A673 (cell line): ENCODE results near the gene IARS2. TPM values are rescaled to one million over a fixed set of nuclear protein-coding genes. Genes with fewer than 3 reads are reported as not detected.

Experiments used
- BruUV-seq: library from RNA; stranded (reverse); fragments of 400-500 nt; replicated peaks from 2 replicates; lab custom pipeline; 2021; lab: Mats Ljungman, UMichigan
- CTCF ChIA-PET: fragments of 300-600 bp; sonication (Branson Sonifier 250); formaldehyde crosslinking; loops from one replicate; lab custom pipeline; 2022; ENCODE audit warnings: antibody characterized with exemption; lab: Charles Lee
- POLR2A ChIA-PET: fragments of 300-600 bp; sonication (Branson Sonifier 250); formaldehyde crosslinking; loops from one replicate; lab custom pipeline; 2022; ENCODE audit warnings: antibody characterized with exemption; ENCODE audit not compliant: low non-redundant PET; lab: Charles Lee
- DNase-seq: peaks from one replicate; pipeline ENCODE4 v3.0.0-alpha.2; 2015; ENCODE audit warnings: low spot score
- H3K27ac ChIP-seq: fragments of 200-600 bp; sonication (generic); 2 replicates; pipeline ENCODE4 v1.5.1; 2016; ENCODE audit warnings: mixed run types, low read depth, mild to moderate bottlenecking, mixed read lengths, antibody characterized with exemption, low read length; ENCODE audit not compliant: poor library complexity, severe bottlenecking
- H3K27me3 ChIP-seq: fragments of 200-600 bp; sonication (generic); replicated peaks from 2 replicates; pipeline ENCODE4 v1.6.1; 2017; ENCODE audit warnings: mixed run types, low read depth, mild to moderate bottlenecking, mixed read lengths, antibody characterized with exemption, low read length; ENCODE audit not compliant: insufficient read depth, poor library complexity
- H3K36me3 ChIP-seq: fragments of 200-600 bp; sonication (generic); 2 replicates; pipeline ENCODE4 v1.6.1; 2016; ENCODE audit warnings: mixed run types, mild to moderate bottlenecking, mixed read lengths, antibody characterized with exemption, low read length; ENCODE audit not compliant: insufficient read depth, poor library complexity, severe bottlenecking
- H3K4me1 ChIP-seq: fragments of 200-600 bp; sonication (generic); 2 replicates; pipeline ENCODE4 v1.6.1; 2017; ENCODE audit warnings: mixed run types, mild to moderate bottlenecking, mixed read lengths, antibody characterized with exemption, low read length; ENCODE audit not compliant: insufficient read depth, poor library complexity, severe bottlenecking
- H3K4me3 ChIP-seq: fragments of 200-600 bp; sonication (generic); 2 replicates; pipeline ENCODE4 v1.5.1; 2016; ENCODE audit warnings: low read depth, mixed run types, mild to moderate bottlenecking, mixed read lengths, low read length; ENCODE audit not compliant: poor library complexity, severe bottlenecking
- H3K9me3 ChIP-seq: fragments of 200-600 bp; sonication (generic); 2 replicates; pipeline ENCODE4 v1.6.1; 2016; ENCODE audit warnings: mixed run types, low read depth, mild to moderate bottlenecking, mixed read lengths, antibody characterized with exemption, low read length; ENCODE audit not compliant: poor library complexity, severe bottlenecking
- EZH2 ChIP-seq: fragments of 200-600 bp; sonication (generic); IDR thresholded peaks from 2 replicates; pipeline ENCODE4 v1.6.1; 2017; ENCODE audit warnings: borderline replicate concordance, low read depth, mild to moderate bottlenecking, mixed read lengths, antibody characterized with exemption, low read length; ENCODE audit not compliant: poor library complexity, severe bottlenecking
- intact Hi-C: fragments of 100-400 bp; cut with micrococcal nuclease; formaldehyde crosslinking; loops from one replicate; pipeline ENCODE4 v1.10.0; 2022; ENCODE audit not compliant: unreplicated experiment
- total RNA-seq: library from RNA; stranded (reverse); gene quantifications from 2 replicates; pipeline ENCODE4 v1.2.3, GENCODE V29; 2021
- TF ChIP-seq, protein P1 (sequence below): fragments of 300-800, 200-600 bp; sonication (generic); conservative IDR thresholded peaks from 2 replicates; pipeline ENCODE4 v1.5.1; 2017; ENCODE audit warnings: low read depth, mild to moderate bottlenecking, antibody characterized with exemption, low read length, moderate library complexity, mixed read lengths

IARS2 gene
- total RNA-seq, 1 experiment from 2014 or later: 80.5 TPM

DNA sequence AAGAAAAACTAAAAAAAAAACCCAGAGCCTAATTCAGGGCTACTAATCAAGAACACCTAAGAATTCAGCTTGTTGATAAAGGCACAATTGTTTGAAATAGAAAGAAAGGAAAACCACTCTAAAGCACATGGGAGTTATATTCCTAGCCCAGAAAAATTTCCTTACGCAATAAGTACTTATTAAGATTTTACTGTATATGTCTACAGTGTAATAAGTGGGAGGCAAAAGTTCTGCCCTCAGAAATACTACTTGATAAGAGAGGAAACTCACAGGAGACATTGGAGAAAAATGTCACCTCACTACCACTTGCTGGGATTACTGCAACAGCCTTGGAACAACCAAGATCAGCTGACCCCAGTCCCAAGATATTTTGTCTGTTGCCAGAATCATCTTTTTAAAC lies 66.1 kb downstream of the IARS2 start:
- no peak overlapping the region for H3K27ac ChIP-seq
- CTCF ChIA-PET: no interaction called here
- no peak for DNase-seq
- intact Hi-C loops: no loop called here
- TF ChIP-seq, protein P1, sequence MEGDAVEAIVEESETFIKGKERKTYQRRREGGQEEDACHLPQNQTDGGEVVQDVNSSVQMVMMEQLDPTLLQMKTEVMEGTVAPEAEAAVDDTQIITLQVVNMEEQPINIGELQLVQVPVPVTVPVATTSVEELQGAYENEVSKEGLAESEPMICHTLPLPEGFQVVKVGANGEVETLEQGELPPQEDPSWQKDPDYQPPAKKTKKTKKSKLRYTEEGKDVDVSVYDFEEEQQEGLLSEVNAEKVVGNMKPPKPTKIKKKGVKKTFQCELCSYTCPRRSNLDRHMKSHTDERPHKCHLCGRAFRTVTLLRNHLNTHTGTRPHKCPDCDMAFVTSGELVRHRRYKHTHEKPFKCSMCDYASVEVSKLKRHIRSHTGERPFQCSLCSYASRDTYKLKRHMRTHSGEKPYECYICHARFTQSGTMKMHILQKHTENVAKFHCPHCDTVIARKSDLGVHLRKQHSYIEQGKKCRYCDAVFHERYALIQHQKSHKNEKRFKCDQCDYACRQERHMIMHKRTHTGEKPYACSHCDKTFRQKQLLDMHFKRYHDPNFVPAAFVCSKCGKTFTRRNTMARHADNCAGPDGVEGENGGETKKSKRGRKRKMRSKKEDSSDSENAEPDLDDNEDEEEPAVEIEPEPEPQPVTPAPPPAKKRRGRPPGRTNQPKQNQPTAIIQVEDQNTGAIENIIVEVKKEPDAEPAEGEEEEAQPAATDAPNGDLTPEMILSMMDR: no peak
- no peak for TF ChIP-seq EZH2
- POLR2A ChIA-PET: no interaction called here
- H3K27me3 ChIP-seq: no peaks in the 10 kb centered on the region
- H3K4me3 ChIP-seq: no peak overlapping the region
- no peaks in the 10 kb centered on the region for H3K9me3 ChIP-seq
- H3K36me3 ChIP-seq: peaks cover 13% of the 10 kb centered on the region
- no peaks in the 10 kb centered on the region for H3K4me1 ChIP-seq
- no TSS peak for BruUV-seq

DNA sequence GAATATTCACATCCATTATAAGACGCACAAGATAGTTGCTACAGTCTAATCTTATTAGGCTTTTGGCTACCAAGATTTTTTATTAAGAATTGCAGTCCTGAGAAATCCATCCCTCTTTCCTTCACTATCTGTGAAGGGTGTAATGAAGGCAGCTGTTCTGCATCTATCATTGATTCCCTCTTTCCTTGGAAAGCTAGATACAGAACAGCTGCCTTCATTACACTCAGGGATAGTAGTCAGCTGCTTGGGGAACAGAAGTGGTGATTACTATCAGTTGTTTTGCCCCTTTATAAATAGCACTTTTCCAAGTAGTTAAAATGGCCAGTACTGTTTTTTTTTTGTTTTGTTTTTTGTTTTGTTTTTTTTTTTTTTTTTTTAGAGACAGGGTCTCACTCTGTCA lies 70.2 kb downstream of the IARS2 start:
- Histone ChIP-seq H3K36me3 (peaks cover 7% of the 10 kb centered on the region), H3K4me3 (no peak overlapping the region), H3K4me1 (no peaks in the 10 kb centered on the region), H3K27me3 (no peaks in the 10 kb centered on the region), H3K9me3 (no peaks in the 10 kb centered on the region), H3K27ac (no peak overlapping the region)
- DNase-seq: no peak
- no peak for TF ChIP-seq EZH2
- TF ChIP-seq, protein P1: no peak
- POLR2A ChIA-PET: no interaction called here
- no TSS peak for BruUV-seq
- CTCF ChIA-PET: no interaction called here
- intact Hi-C loops: no loop called here

DNA sequence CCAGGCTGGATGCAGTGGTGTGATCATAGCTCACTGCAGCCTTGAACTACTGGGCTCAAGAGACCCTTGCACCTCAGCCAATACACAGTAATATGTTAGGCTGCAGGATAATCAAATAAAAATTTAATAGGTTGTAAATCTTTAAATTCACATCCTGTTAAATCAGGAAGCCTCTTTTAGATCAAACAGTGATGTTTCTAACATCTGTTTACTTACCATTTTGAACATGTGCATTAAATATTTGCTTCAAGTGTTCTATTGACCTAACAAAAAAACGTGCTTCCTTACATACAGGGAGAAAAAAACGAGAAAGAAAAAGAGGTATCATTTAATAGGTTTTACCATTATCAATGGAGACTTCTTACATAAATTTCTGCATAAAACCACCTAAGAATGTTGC lies 70.6 kb downstream of the IARS2 start:
- no peaks in the 10 kb centered on the region for H3K27me3 ChIP-seq
- BruUV-seq: no TSS peak
- no peak overlapping the region for H3K4me3 ChIP-seq
- intact Hi-C loops: no loop called here
- no peak overlapping the region for H3K27ac ChIP-seq
- ChIA-PET POLR2A (no interaction called here), CTCF (no interaction called here)
- no peaks in the 10 kb centered on the region for H3K4me1 ChIP-seq
- peaks cover 7% of the 10 kb centered on the region for H3K36me3 ChIP-seq
- H3K9me3 ChIP-seq: no peaks in the 10 kb centered on the region
- TF ChIP-seq EZH2: no peak
- TF ChIP-seq, protein P1: no peak
- DNase-seq: no peak
